Activated T-cell treated with anti-CD3 and anti-CD28 coated beads, Interleukin-2, amount 50 U/mL, for 24 hours (primary cell): ENCODE measurements around the gene UIMC1.
"Not testable (repeated sequence)": the region's sequence is repeated elsewhere in the genome, so short reads cannot be mapped to it uniquely, and the experiment has no call there.

Experiments used
- DNase-seq: peaks from one replicate; pipeline ENCODE4 v3.0.0-alpha.2; 2020
- H3K27ac Mint-ChIP-seq: 2 replicates; pipeline ENCODE4 v1.8.0; 2020; ENCODE audit warnings: mild to moderate bottlenecking, mixed read lengths
- H3K27me3 Mint-ChIP-seq: 2 replicates; pipeline ENCODE4 v1.8.0; 2020; ENCODE audit warnings: mixed read lengths
- H3K36me3 Mint-ChIP-seq: 2 replicates; pipeline ENCODE4 v1.8.0; 2020; ENCODE audit warnings: low read depth, mixed read lengths
- H3K4me1 Mint-ChIP-seq: 2 replicates; pipeline ENCODE4 v1.8.0; 2020; ENCODE audit warnings: low read depth, mixed read lengths
- H3K4me3 Mint-ChIP-seq: 2 replicates; pipeline ENCODE4 v1.8.0; 2020; ENCODE audit warnings: mild to moderate bottlenecking, moderate library complexity, mixed read lengths
- H3K9me3 Mint-ChIP-seq: 2 replicates; pipeline ENCODE4 v1.8.0; 2020; ENCODE audit warnings: mixed read lengths

Gene UIMC1

GRCh38 chr5:176995896-176996767 lies 10.4 kb downstream of the UIMC1 start:
- no peak overlapping the region for H3K4me3 Mint-ChIP-seq

GRCh38 chr5:176995122-176995490 lies 11.5 kb downstream of the UIMC1 start:
- H3K4me3 Mint-ChIP-seq, result no peak overlapping the region
- H3K27ac Mint-ChIP-seq, result peak overlapping the region; percentile 24
- H3K27me3 Mint-ChIP-seq, result no peaks in the 10 kb centered on the region
- no peak for DNase-seq
- peaks cover 49% of the 10 kb centered on the region for H3K4me1 Mint-ChIP-seq
- peaks cover 58% of the 10 kb centered on the region for H3K36me3 Mint-ChIP-seq
- H3K9me3 Mint-ChIP-seq, result peaks cover 3% of the 10 kb centered on the region

More at GRCh38 chr5:176995896-176996767, 10.4 kb downstream of the UIMC1 start:
- peak overlapping the region; percentile 63 for H3K27ac Mint-ChIP-seq
- peaks cover 67% of the 10 kb centered on the region for H3K36me3 Mint-ChIP-seq
- no peak for DNase-seq
- H3K4me1 Mint-ChIP-seq, result peaks cover 53% of the 10 kb centered on the region
- H3K27me3 Mint-ChIP-seq, result no peaks in the 10 kb centered on the region
- peaks cover 3% of the 10 kb centered on the region for H3K9me3 Mint-ChIP-seq

- Mint-ChIP-seq H3K36me3 (peaks cover 57% of the 10 kb centered on the region), H3K4me3 (no peak overlapping the region), H3K27me3 (no peaks in the 10 kb centered on the region), H3K4me1 (peaks cover 47% of the 10 kb centered on the region), H3K9me3 (peaks cover 3% of the 10 kb centered on the region), H3K27ac (peak overlapping the region; percentile 24)
- DNase-seq, result no peak
These were observed 12.0 kb downstream of the UIMC1 start for GRCh38 chr5:176994460-176995121.

- H3K4me3 Mint-ChIP-seq, H3K9me3 Mint-ChIP-seq, H3K27ac Mint-ChIP-seq, DNase-seq, H3K27me3 Mint-ChIP-seq: not testable (repeated sequence)
- Mint-ChIP-seq H3K4me1 (peaks cover 52% of the 10 kb centered on the region), H3K36me3 (peaks cover 58% of the 10 kb centered on the region)
These were observed 13.5 kb downstream of the UIMC1 start for GRCh38 chr5:176993081-176993480.

GRCh38 chr5:176987583-176987982 lies 19.0 kb downstream of the UIMC1 start:
- Mint-ChIP-seq H3K36me3 (peaks cover 33% of the 10 kb centered on the region), H3K27me3 (no peaks in the 10 kb centered on the region), H3K4me3 (no peak overlapping the region), H3K27ac (peak overlapping the region; percentile 26), H3K9me3 (no peaks in the 10 kb centered on the region), H3K4me1 (peaks cover 39% of the 10 kb centered on the region)
- DNase-seq, result no peak

GRCh38 chr5:176986280-176986679 lies 20.3 kb downstream of the UIMC1 start:
- H3K27ac Mint-ChIP-seq, result peak overlapping the region; percentile 61

GRCh38 chr5:176985516-176985915 lies 21.1 kb downstream of the UIMC1 start:
- Mint-ChIP-seq H3K4me1 (peaks cover 35% of the 10 kb centered on the region), H3K9me3 (no peaks in the 10 kb centered on the region), H3K4me3 (no peak overlapping the region), H3K27me3 (no peaks in the 10 kb centered on the region), H3K36me3 (peaks cover 44% of the 10 kb centered on the region), H3K27ac (peak overlapping the region; percentile 84)
- DNase-seq, result no peak

More at GRCh38 chr5:176986280-176986679, 20.3 kb downstream of the UIMC1 start:
- peaks cover 39% of the 10 kb centered on the region for H3K36me3 Mint-ChIP-seq
- no peaks in the 10 kb centered on the region for H3K9me3 Mint-ChIP-seq
- H3K27me3 Mint-ChIP-seq, result no peaks in the 10 kb centered on the region
- peaks cover 37% of the 10 kb centered on the region for H3K4me1 Mint-ChIP-seq
- no peak overlapping the region for H3K4me3 Mint-ChIP-seq
- no peak for DNase-seq

GRCh38 chr5:176984176-176984575 lies 22.4 kb downstream of the UIMC1 start:
- not testable (repeated sequence) for H3K27ac Mint-ChIP-seq, H3K27me3 Mint-ChIP-seq

GRCh38 chr5:176983593-176983992 lies 23.0 kb downstream of the UIMC1 start:
- H3K36me3 Mint-ChIP-seq, result peaks cover 58% of the 10 kb centered on the region
- H3K27ac Mint-ChIP-seq, DNase-seq, H3K4me3 Mint-ChIP-seq, H3K9me3 Mint-ChIP-seq, H3K27me3 Mint-ChIP-seq: not testable (repeated sequence)
- peaks cover 38% of the 10 kb centered on the region for H3K4me1 Mint-ChIP-seq

More at GRCh38 chr5:176984176-176984575, 22.4 kb downstream of the UIMC1 start:
- H3K4me3 Mint-ChIP-seq, H3K9me3 Mint-ChIP-seq, DNase-seq: not testable (repeated sequence)
- Mint-ChIP-seq H3K4me1 (peaks cover 41% of the 10 kb centered on the region), H3K36me3 (peaks cover 53% of the 10 kb centered on the region)

- H3K9me3 Mint-ChIP-seq, H3K4me3 Mint-ChIP-seq, DNase-seq, H3K27ac Mint-ChIP-seq, H3K27me3 Mint-ChIP-seq: not testable (repeated sequence)
- Mint-ChIP-seq H3K36me3 (peaks cover 54% of the 10 kb centered on the region), H3K4me1 (peaks cover 35% of the 10 kb centered on the region)
These were observed 23.5 kb downstream of the UIMC1 start for GRCh38 chr5:176983112-176983511.

- H3K36me3 Mint-ChIP-seq, result peaks cover 56% of the 10 kb centered on the region
- no peak overlapping the region for H3K4me3 Mint-ChIP-seq
- no peak for DNase-seq
- no peaks in the 10 kb centered on the region for H3K9me3 Mint-ChIP-seq
- no peak overlapping the region for H3K27ac Mint-ChIP-seq
- no peaks in the 10 kb centered on the region for H3K27me3 Mint-ChIP-seq
- H3K4me1 Mint-ChIP-seq, result peaks cover 24% of the 10 kb centered on the region
These were observed 25.8 kb downstream of the UIMC1 start for GRCh38 chr5:176980818-176981217.

- Mint-ChIP-seq H3K4me3 (no peak overlapping the region), H3K9me3 (no peaks in the 10 kb centered on the region), H3K4me1 (peaks cover 20% of the 10 kb centered on the region), H3K36me3 (peaks cover 66% of the 10 kb centered on the region), H3K27ac (peak overlapping the region; percentile 45), H3K27me3 (no peaks in the 10 kb centered on the region)
- DNase-seq, result no peak
These were observed 26.9 kb downstream of the UIMC1 start for GRCh38 chr5:176979669-176980068.

- Mint-ChIP-seq H3K36me3 (peaks cover 62% of the 10 kb centered on the region), H3K27ac (no peak overlapping the region), H3K4me3 (no peak overlapping the region), H3K9me3 (no peaks in the 10 kb centered on the region), H3K27me3 (no peaks in the 10 kb centered on the region), H3K4me1 (no peaks in the 10 kb centered on the region)
- DNase-seq, result no peak
These were observed 40.9 kb downstream of the UIMC1 start for GRCh38 chr5:176965633-176966032.

- DNase-seq, result no peak
- Mint-ChIP-seq H3K27ac (peak overlapping the region; percentile 57), H3K4me3 (no peak overlapping the region), H3K36me3 (peaks cover 59% of the 10 kb centered on the region), H3K27me3 (no peaks in the 10 kb centered on the region), H3K4me1 (peaks cover 2% of the 10 kb centered on the region), H3K9me3 (no peaks in the 10 kb centered on the region)
These were observed 47.5 kb downstream of the UIMC1 start for GRCh38 chr5:176959051-176959450.

GRCh38 chr5:176956756-176957155 lies 49.8 kb downstream of the UIMC1 start:
- no peaks in the 10 kb centered on the region for H3K9me3 Mint-ChIP-seq
- H3K4me3 Mint-ChIP-seq, result no peak overlapping the region
- H3K36me3 Mint-ChIP-seq, result peaks cover 72% of the 10 kb centered on the region

More at GRCh38 chr5:176956756-176957155, 49.8 kb downstream of the UIMC1 start:
- peak overlapping the region; percentile 22 for H3K27ac Mint-ChIP-seq
- peaks cover 2% of the 10 kb centered on the region for H3K4me1 Mint-ChIP-seq
- no peak for DNase-seq
- H3K27me3 Mint-ChIP-seq, result no peaks in the 10 kb centered on the region
